HepG2 (cell line): Measurements from ENCODE around the gene CTTNBP2NL.

Experiments used
- RFX5 ChIP-seq: IDR thresholded peaks from 2 replicates; pipeline ENCODE4 v1.6.1; 2011; ENCODE audit warnings: low read depth, low read length, improper control_type of control experiment
- SP140L ChIP-seq: sonication (generic); formaldehyde crosslinking; IDR thresholded peaks from 2 replicates; pipeline ENCODE4 v1.4.0; 2020; ENCODE audit warnings: missing genetic modification reagents, borderline replicate concordance
- ZNF121 ChIP-seq: sonication (generic); formaldehyde crosslinking; IDR thresholded peaks from 2 replicates; pipeline ENCODE4 v1.5.0; 2020; ENCODE audit warnings: mild to moderate bottlenecking, missing genetic modification reagents

- TF ChIP-seq ZNF121 = no peak
- no peak for TF ChIP-seq RFX5
- TF ChIP-seq SP140L (CRISPR knock-in tag) = no peak
These were observed 14.5 kb upstream of the CTTNBP2NL start for GRCh38 chr1:112381324-112382076.
